Activated CD4-positive, alpha-beta T cell treated with anti-CD3 and anti-CD28 coated beads for 48 hours (primary cell): ENCODE data around the gene KLHDC9.
A peak's percentile ranks its signal among the peaks of the same experiment; 100 is the strongest.

Experiments used
- DNase-seq: peaks from one replicate; pipeline ENCODE4 v3.0.0-alpha.2; 2020

Gene KLHDC9

GRCh38 chr1:161133220-161133740 is 35.1 kb downstream of the KLHDC9 start:
- DNase-seq, result no peak

DNA sequence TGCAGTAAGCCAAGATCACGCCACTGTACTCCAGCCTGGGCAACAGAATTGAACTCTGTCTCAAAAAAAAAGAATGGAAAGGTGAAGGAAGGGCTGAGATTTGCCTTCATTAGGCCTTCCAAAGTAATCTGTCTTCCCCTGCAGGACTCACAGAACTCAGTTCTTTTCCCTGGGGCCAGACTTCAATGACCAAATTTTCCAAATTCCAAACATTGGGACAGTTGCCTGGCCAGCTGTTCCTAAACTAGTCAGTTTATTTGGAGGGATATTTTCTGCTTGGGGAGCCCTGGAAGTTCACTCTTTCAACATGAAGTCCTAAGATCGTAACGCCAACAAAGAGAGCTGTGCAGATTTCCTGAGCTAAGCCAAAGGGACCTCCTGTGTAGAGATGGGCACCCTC is 39.7 kb downstream of the KLHDC9 start:
- no peak for DNase-seq

DNA sequence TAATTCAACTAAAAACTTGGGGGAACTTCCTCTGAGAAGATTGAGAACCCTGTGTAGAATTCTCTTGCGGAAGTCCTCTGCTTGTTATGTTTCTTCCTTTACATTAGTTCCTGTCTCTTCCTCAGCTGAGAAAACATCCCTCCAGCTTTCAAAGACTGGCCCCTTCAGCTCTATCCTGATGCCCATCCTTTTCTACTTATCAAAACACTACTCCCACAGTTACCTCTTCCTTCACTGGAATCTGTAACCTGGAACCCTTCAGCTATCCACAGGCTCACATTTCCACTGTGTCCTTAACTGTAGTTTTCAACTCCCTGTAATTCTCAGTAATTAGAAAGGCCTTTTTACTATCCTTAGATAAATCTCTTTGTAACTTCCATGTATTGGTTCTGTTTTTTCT is 40.3 kb downstream of the KLHDC9 start:
- no peak for DNase-seq

DNA sequence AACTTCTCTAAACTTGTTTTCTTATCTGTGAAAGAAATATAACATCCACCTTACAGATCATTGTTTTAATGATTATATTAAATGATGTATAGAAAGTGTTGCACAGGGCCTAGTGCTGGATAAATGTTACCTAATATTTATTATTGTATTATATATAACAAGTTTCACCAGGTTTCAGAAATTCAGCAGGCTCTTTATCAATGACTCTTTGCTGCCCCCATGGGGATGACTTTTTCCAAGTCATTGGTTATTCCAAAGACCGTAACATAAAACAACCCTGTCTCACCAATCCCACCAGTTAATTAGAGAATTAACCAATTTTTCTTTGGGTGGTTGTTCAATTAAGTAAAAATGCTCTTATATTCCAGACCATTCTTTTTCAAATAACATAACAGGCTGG is 41.6 kb downstream of the KLHDC9 start:
- peak; percentile 36 for DNase-seq

DNA sequence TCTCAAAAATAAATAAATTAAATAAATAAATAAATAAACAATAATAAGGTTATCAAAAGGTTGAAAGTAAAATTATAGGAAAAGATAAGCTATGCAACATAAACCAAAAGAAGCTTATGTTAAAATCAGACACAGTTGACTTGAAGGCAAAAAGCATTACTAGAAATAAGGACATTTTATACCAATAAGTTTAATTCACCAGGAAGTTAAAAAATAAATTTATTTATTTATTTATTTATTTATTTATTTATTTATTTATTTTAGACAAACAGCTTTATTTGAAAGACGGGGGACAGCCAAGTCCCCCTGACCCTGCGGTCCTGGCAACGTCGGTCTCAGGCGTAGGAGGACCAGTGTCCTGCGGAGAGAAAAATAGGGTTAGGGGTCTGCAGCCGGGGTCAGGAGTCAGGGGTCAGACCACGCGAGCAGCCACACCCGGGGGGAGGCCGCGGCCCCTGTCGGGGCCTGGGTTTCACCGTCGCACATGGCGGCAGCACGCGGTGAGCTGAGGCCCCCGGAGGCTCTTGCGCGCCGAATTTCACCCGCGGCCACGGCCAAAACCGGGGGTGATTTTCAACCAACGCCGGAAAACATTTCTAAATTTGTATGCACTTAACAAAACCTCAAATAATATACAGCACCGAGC is 42.7 kb downstream of the KLHDC9 start:
- no peak for DNase-seq

DNA sequence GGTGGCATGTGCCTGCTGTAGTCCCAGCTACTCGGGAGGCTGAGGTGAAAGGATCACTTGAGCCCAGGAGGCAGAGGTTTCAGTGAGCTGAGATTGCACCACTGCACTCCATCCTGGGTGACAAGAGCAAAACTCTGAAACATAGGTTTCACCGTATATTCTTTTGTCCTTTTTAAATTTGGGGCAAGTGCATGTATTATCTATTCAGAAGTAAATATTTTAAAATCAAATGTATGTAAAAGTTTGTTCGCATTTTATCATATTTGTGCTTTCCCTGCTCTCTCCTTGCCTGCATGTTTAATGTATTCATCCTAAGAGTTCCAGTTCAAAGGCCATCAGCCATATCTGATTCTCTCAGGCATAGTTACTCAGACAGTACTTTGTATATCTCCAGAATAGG is 47.7 kb downstream of the KLHDC9 start:
- DNase-seq, result no peak
